Cerebellar nuclear complex (tissue), 1 donor: Measurements from ENCODE around the gene ITPRID1.
"Not testable (repeated sequence)": the region's sequence is repeated elsewhere in the genome, so short reads cannot be mapped to it uniquely, and the experiment has no call there.

Experiments used
- DNase-seq, 2 experiments: peaks; one replicate each; lab custom pipeline; 2025; lab: John Stamatoyannopoulos, UW

The ITPRID1 gene

DNA sequence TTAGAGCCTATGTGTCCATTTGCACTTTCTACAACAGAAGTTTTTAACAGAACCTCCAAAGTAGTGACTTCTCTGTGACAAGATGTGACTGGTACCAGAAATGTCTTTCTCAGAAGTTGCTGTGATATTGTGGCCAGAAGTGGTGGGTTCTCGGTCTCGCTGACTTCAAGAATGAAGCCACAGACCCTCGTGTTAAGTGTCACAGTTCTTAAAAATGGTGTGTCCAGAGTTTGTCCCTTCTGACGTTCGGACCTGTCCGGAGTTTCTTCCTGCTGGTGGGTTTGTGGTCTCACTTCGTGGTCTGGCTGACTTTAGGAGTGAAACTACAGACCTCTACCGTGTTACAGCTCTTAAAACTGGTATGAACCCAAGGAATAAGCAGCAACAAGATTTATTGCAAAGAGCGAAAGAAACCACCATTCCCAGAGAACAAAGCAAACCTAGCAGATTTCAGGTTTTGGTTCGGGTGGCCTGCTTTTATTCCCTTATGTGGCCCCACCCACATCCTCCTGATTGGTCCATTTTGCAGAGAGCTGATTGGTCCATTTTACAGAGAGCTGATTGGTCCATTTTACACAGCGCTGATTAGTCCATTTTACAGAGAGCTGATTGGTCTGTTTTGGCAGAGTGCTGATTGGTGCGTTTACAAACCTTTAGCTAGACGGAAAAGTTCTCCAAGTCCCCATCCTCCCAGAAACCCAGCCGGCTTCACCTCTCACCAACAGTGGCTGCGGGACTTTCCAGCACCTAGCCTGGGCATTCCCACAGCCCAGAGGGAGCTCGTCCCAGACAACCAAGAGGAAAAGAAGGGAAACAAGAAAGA is 3.0 kb downstream of the ITPRID1 start:
- no peak for DNase-seq

DNA sequence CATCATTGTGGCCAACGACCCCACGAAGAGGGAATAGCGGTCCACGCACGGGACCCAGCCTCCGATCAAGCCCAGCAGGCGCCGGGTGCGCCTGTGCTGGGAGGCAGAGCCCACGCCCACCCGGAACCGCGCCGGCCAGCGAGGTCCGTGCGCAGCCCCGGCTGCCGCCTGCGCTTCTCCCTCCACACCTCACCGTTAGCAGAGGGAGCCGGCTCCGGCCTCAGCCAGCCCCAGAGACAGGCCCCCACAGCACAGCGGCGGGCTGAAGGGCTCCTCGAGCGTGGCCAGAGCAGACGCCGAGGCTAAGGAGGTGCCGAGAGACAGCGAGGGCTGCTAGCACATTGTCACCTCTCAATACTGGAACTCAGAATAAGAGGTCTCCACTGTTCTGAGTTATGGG is 3.6 kb downstream of the ITPRID1 start:
- DNase-seq, result no peak

DNA sequence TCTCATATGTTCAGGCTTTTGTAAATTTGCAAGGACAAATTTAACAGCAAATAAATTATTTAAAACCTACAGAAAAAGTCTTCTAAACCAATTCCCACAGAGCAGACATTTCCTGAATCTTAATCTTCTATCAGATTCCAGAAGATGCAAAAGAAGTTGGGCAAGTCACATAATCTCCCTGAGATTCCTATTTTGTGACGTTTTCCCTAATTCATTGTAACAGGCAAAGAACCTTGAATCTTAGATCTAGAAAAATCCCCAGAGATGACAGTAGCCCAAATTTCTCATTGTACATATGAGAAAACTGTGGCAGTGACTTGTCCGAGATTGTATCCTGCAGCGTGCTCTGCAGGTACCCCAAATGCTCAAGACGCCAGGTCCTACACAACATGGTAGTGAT is 4.9 kb downstream of the ITPRID1 start:
- no peak for DNase-seq

DNA sequence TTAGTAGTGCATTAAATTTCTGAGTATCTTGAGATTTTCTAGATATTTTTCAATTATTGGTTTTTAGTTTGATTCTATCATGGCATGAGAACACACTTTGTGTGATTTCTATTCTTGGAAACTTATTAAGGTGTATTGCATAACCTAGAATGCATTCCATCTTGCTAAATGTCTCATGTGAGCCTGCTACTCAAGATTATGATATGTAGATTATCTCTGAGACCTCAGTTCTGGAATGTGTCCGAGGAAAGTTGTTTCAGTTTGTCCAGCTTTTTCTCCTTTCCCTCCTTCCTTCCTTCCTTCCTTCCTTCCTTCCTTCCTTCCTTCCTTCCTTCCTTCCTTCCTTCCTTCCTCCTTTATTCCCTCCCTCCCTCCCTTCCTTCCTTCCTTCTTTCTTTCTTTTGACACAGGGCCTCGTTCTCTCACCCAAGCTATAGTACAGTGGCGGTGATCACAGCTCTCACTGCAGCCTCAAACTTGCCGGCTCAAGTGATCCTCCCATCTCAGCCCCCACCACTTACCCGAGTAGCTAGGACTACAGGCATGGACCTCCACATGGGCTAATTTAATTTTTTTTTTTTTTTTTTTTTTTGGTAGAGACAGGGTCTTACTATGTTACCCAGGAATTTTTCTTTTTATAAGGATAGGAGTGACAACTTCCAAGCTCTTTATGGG is 7.6 kb downstream of the ITPRID1 start:
- DNase-seq, result no peak

DNA sequence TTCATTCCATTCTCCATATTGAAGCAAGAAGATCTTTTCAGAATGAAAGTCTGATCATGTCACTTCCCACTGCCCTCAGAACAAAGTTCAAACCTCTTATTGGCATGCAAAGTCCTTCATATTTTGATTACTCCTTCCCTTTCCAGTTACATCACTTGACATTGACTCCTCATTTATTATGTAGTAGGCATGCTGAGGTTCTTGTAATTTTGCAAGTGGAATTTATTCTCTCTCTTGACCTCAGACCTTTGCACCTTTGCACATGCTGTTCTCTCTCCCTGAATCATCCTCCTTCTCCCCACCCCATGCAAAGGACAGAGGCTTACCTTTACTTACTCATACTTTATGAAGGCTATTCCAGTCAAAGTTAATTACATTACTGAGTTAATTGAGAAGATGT is 13.0 kb downstream of the ITPRID1 start:
- no peak for DNase-seq

DNA sequence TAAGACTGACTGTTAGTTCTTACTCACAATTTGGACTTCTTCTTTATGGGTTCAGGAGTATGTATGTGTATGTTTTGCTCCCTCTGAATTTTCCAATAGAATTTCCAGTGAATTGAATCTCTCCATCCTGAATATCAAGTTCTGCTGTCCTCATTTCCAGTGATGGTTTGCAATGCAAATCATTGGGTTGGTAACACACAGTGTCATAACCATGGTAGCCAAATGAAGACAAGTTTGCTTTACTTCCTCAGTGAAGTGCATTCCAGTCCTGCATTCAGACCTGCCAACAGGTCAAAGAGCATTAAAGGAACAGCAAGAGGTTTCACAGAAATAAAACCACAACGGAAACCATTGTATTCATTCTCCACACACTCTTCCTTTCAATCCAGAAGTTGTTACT is 15.2 kb downstream of the ITPRID1 start:
- DNase-seq, result no peak

DNA sequence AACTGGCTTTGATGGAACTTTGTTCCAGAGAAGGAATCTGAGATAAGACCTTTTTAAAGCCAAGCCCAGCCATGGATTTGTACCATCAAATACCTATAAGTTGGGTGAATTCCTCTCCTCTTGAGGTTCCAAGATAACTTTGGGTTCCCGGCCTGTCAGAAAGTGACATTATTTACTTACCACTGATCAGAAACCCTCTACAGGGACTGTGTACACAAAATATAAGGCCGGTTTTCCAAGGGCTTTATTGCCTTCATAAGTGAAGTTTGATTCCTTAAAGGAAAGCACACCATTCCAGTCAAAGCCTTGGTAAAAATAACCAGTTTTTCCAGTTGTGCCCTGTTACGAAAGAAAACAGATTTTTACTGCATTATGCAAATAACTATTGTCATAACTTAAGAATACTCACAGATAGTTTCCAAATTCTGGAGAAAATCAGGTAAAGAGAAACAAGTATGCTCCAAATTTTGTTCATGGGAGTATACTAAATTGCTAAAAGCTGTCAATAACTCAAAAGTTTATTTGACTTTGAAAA is 26.8 kb downstream of the ITPRID1 start:
- not testable (repeated sequence) for DNase-seq

DNA sequence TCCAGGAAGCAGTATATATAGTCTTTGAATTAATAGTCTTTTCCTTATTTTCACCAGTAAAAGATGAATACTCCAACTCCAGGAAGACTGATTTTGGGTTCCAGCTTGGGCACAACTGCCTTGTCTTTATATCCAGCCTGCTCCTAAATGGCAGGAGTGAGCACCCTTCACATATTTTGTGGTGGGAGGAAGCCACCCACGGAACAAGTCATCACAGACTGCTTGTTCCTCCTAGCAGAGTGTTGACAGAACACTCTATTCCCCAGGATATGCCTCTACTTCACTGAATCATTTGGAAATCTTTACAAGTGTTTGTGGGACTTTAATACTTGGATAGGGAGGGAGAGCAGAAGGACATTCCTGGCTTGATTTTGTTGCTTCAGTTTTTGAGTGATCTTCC is 31.7 kb downstream of the ITPRID1 start:
- DNase-seq, result no peak

DNA sequence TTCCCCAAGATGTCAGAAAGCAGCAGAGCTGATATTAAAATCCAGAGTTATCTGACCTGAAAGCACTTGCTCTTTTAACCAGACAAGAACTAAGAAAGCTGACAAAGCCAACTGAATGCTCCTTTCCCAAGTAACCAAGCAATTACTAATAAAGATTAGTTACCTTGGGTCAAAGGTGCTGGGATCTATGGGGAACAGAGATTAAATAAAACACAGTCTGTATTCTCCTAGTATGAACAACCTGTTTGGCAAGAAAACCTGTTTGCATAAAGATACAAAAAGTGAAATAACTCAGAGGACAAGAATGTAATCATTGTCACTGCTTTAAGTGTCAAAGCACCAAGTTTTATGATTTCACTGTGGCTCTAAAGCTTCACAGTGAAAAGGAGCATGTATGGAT is 35.7 kb downstream of the ITPRID1 start:
- no peak for DNase-seq

DNA sequence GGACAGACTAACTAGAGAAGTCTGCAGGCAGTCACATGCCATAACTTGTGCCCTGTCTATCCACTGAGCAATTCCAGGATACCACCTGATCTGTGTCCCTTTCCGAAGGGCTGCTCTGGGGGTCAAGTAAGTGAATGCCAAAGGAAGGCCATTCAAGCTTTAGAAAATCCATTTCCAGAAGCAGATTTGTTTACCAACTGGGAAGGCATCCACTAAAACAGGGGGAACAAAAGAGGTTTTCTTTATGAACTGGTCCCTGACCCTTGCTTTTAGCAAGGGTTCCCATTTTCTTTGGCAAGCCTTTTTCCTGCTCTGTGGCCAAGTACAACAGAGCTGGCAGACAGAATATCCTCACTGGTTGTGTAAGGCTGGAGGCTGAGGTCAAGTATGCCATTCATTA is 36.5 kb downstream of the ITPRID1 start:
- DNase-seq, result no peak

DNA sequence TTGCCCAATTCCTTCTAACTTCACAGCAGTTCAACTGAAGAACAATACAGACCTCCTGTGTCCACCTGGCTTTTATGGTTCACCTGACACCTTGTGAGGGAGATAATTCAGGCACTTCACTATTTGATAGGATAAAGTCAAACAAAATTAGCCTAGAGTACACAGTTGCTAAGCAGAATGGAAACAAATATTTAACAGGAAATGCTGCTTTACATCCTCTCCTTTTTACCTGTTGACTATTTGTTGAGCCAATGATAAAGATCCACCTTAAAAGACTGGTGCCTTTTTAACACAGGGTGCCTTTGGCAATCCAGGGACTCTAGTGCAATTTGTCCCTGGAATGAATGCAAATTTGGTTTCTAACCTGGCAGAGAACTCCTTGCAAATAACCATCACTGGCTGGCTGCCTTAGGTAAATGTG is 39.8 kb downstream of the ITPRID1 start:
- DNase-seq, result no peak

DNA sequence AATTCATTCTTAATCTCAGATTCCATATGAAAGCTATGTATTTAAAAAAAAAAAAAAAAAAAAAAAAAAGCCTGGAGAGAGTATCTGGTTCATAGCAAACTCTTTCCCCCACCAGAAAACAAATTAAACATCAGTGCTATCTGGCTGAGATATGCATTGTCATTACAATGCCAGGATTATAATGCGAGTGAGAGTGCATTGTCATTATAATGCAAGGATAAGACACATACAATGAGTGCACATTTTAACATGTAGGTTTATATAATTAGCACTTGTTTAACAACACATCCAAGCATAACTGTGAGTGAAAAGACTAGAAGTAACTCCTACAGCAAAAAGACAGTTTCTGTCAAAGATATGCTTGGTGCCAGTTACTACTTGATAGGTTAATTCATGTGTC is 48.1 kb downstream of the ITPRID1 start:
- DNase-seq, result no peak

DNA sequence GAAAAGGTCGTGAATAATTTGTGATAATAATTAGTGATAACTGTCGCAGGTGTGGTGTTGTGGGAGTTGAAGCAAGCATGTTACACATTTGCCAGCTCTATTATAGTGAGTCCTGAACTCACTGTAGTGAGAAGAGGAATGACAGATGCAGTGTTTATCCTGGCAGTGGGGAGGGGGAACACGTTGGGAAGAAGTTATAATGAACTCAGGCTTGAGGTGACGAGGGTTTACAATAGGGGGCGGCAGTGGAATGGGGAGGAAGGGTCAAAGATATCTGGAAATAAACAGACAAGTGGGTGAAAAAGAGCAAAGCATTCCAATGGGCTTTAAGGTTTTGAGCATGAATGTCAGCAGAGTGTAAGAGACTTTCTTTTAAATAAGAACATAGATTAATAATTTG is 49.6 kb downstream of the ITPRID1 start:
- DNase-seq, result no peak

DNA sequence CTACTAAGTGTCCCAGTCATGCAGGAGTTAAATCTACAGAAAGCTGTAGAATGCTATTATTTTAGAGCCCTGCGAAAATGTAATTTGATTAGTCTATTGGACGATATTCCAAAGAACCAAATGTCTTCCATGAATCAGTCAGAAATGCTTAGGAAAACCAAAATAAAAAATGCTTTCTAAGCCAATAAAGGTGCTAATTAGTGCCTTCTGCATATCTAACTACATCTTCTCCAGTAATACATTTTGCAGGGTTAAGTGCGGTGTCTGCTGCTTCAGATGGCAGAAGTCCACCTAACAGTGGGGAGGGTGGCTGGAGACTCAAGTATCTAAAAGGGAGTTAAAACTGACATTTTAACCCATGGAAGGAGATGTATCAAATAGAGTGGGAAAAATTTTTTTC is 50.1 kb downstream of the ITPRID1 start:
- DNase-seq, result no peak

DNA sequence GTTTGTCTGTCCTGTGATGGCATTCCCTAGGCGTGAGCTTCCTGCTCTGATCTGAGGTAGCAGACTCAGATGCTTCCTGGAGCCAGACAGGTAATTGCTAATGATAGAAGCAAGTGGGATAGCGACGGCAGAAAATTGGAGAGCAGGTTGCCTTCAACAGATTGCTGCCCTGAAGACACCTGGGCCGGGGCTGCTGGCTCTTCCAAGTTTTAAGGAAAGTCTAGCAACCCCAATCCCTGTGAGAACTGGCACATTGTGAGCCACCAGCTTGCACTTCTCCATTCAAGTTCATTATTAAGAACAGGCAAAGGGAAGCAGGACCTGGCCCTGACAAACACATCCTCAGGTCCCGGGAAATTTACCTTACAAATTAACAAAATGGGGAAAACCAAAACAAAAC is 50.8 kb downstream of the ITPRID1 start:
- no peak for DNase-seq

DNA sequence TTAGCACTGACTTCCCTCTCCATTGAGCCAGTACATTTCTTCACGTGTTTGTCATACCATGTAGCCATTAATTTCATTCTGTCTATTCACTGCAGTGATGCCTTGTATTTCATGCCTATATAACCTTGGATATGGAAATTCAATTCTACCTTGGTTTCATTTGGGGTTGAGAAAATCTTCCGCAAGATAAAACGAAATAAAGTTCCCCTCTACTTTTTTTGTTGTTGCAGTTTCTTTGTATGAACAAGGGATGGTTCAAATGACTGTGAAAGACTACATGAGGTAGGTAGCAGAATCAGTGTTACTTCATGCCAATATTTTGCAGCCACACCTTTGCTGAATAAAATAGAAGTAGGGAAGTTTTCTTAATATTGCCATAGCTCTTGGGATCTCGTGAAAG is 55.6 kb downstream of the ITPRID1 start:
- no peak for DNase-seq

DNA sequence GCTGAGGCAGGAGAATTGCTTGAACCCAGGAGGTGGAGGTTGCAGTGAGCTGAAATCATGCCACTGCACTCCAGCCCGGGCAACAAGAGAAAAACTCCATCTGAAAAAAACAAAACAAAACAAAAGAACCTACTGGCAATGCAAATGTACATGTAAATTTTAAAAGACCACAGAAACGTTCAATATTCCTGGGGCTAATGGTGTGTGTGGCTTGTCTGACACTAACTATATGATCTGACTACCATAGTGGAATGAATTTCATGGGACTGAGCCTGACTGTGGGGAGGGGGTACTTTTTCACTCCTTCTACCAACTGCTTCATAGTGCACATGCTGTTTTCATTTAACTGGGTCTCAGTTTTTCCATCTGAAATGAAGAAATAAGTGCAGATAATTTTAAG is 69.6 kb downstream of the ITPRID1 start:
- DNase-seq, result no peak

DNA sequence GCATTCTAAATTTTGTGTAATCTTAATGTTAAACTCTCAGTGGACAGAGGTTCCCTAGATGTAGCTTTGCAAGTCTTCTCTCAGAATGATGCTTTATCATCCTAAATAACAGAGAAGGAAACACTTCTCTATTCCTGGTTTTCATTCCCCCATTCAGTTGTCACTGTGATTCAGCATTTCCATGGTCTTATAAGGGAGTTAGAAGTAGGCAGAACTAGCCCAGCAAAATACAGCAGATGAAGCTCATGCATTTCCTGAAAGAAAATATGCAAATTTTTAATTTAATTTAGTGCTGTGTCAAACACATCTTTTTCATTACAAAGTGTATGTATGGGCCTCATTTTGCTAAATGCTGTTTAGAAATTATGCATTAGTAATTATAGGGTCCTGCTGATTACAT is 70.1 kb downstream of the ITPRID1 start:
- no peak for DNase-seq

DNA sequence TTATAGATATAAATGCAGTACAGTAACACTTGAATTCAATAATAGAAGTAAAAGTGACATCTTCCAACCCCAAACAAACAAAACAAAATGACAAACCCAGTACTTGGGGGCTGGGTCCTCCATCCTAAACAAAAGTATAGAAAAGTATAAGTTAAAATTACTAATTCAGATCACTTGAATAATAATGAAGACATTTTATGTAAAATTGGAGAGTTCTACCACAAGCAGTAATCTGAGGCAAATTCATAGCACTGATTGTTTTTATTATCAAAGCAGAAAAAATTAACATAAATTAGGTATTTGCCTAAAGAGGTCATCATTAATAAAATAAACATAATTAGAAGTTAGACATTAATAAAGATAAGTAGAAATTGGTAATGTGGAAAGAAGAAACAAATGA is 81.5 kb downstream of the ITPRID1 start:
- no peak for DNase-seq

DNA sequence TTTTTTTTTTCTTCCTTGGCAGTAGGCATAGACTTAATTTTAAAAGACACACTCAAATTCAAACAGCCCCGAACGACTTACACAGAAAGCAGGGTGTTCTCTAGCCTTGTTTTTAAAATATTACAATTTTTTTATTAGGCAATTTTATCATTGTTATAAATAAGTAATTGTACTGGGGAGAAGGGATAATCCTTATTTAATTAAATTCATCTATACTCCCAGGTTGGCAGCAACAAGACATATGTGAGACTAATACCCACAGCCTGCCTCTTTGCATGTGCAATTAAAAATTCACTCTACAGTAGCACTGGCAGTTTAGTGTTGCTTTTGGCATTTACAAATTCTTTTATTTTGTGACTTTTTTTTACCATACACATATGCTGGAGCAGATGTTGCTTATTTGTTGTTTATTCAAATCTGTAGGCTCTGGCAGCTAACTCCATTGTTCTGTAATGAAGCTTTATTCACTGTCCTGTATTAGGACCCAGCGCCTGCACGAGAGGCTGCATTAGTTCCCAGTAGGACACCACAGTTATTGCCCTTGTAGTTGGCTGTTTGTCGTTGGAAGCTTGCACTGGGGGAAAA is 88.2 kb downstream of the ITPRID1 start:
- no peak for DNase-seq

DNA sequence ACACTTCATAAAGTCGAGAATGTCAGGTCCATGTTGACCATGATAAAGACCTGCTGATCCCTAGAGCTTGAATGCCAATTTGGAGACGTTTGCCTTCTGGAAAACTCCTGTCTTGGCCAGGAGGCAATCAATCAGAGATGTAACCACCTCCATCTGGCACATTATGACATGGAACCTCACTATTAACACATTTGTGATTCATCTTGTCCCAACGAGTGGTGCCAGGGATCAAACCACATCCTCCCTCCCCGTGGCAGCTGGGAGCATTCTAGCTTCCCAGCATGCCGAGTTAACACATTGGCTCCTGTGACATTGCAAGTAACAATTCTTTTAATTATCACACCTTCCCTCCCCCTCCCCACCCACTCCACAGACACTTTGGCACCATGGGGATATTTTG is 89.2 kb downstream of the ITPRID1 start:
- DNase-seq, result no peak

DNA sequence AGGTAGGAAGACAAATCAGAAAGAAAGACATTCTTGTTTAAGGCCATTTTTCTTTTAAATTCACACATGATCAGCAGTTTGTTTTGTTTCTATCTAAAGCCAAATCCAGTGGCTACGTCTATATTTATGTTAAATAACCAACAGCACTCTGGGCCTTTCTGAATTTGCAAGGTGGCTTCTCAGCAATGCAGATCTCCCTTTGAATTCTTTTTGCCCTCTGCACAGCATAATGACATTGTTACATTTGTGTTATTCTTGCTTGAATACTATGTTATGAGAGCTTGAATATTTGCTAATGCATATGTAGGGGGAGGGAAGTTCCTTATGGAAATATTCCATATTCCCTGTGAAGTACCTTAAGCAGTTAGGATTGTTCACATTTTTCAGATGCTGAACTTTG is 99.7 kb downstream of the ITPRID1 start:
- DNase-seq, result no peak

DNA sequence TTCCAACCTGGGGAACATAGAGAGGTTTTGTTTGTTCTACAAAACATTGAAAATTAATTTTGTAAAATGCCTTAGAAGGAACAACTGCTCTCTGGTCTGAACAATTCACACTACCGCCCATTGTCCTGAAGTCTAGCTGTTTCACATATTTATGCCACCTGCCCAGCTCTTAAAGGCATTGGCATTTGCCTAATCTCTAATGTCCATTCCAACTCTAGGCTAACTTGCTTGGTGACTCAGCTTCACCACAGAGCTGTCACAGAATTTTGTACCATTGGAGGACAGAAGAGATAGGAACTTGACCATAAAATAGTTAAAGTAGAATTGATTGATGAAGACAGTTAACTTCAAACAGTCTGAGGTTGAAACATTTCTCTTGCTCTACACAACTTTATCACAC is 119.6 kb downstream of the ITPRID1 start:
- DNase-seq, result no peak
